HepG2 (cell line): ENCODE measurements around the gene C5AR1. TPM values are rescaled to one million over a fixed set of nuclear protein-coding genes. Genes with fewer than 3 reads are reported as not detected.

ENCODE experiments used
- ATAC-seq: fragments of 200-7000 bp; cut with Tn5 transposase; 3 replicates; pipeline ENCODE4 v1.9.1; 2020; ENCODE audit warnings: mild to moderate bottlenecking, moderate library complexity
- BruUV-seq: library from RNA; stranded (reverse); fragments of 400-500 nt; replicated peaks from 2 replicates; lab custom pipeline; 2021; lab: Mats Ljungman, UMichigan
- CTCF ChIA-PET: fragments of 300-600 bp; formaldehyde crosslinking; extraction: SDS; loops from one replicate; lab custom pipeline; 2021; ENCODE audit warnings: low total read pairs, inconsistent platforms, low intra/inter-chr PET ratio; lab: Yijun Ruan, JAX
- POLR2A ChIA-PET: fragments of 350-600 bp; sonication (Branson Sonifier 250); formaldehyde crosslinking; loops from one replicate; lab custom pipeline; 2020; ENCODE audit warnings: antibody characterized with exemption, inconsistent platforms; lab: Yijun Ruan, JAX
- DNase-seq: peaks from one replicate; pipeline ENCODE4 v3.0.0-alpha.2; 2015; ENCODE audit warnings: low spot score
- FAIRE-seq: peaks from 3 replicates; lab custom pipeline; 2011; peaks lifted over from hg19 to GRCh38; lab: Jason Lieb, UNC
- H2AFZ ChIP-seq: one replicate; pipeline ENCODE4 v1.6.1; 2011; ENCODE audit warnings: low read length, inconsistent platforms
- H3K27ac ChIP-seq: fragments of 300-600 bp; 3 replicates; pipeline ENCODE4 v1.8.0; 2011; ENCODE audit warnings: mixed run types, mild to moderate bottlenecking, mixed read lengths, low read length, inconsistent platforms; ENCODE audit not compliant: insufficient read depth; ENCODE audit errors: extremely low read length
- H3K27me3 ChIP-seq, 2 experiments: fragments of 200-600 bp in 1 of 2; 2 replicates in 1 of 2; 3 replicates in 1 of 2; pipeline versions ENCODE4 v1.6.0 to v1.8.0; 2011; ENCODE audit warnings: low read length in 2 of 2, mild to moderate bottlenecking in 2 of 2, moderate library complexity in 2 of 2, inconsistent platforms in 1 of 2; ENCODE audit not compliant: insufficient read depth in 2 of 2, control insufficient read depth in 1 of 2
- H3K36me3 ChIP-seq, 2 experiments: fragments of 200-600 bp in 1 of 2; replicated peaks in 1 of 2; 2 replicates in 1 of 2; 3 replicates in 1 of 2; pipeline versions ENCODE4 v1.5.1 to v1.8.0; 2011; ENCODE audit warnings: low read length in 2 of 2, inconsistent platforms in 1 of 2; ENCODE audit not compliant: insufficient read depth in 2 of 2, control insufficient read depth in 1 of 2
- H3K4me1 ChIP-seq: 2 replicates; pipeline ENCODE4 v1.5.1; 2012; ENCODE audit warnings: low read length, inconsistent platforms; ENCODE audit not compliant: insufficient read depth
- H3K4me2 ChIP-seq: 2 replicates; pipeline ENCODE4 v1.6.0; 2011; ENCODE audit warnings: low read depth, low read length, inconsistent platforms
- H3K4me3 ChIP-seq, 3 experiments: fragments of 200-600 bp in 1 of 3; sonication (generic), shearing (Covaris generic) in 1 of 3; replicated peaks in 1 of 3; 2 replicates each; pipeline ENCODE4 v1.5.1; 2011 to 2016; ENCODE audit warnings: low read length in 3 of 3, inconsistent platforms in 2 of 3, low read depth in 2 of 3, mild to moderate bottlenecking in 2 of 3, control low read depth in 1 of 3, mixed read lengths in 1 of 3; ENCODE audit not compliant: insufficient read depth in 1 of 3
- H3K79me2 ChIP-seq: one replicate; pipeline ENCODE4 v1.6.1; 2011; ENCODE audit warnings: low read length, inconsistent platforms; ENCODE audit not compliant: insufficient read depth
- H3K9ac ChIP-seq: 2 replicates; pipeline ENCODE4 v1.6.0; 2011; ENCODE audit warnings: mild to moderate bottlenecking, low read depth, low read length, inconsistent platforms; ENCODE audit not compliant: insufficient read depth
- H3K9me3 ChIP-seq: 2 replicates; pipeline ENCODE4 v1.5.1; 2012; ENCODE audit warnings: mild to moderate bottlenecking, low read length
- H4K20me1 ChIP-seq: 2 replicates; pipeline ENCODE4 v1.6.0; 2011; ENCODE audit warnings: inconsistent platforms, mild to moderate bottlenecking, low read length, moderate library complexity; ENCODE audit not compliant: insufficient read depth
- CTCF ChIP-seq: sonication (generic); formaldehyde crosslinking; IDR thresholded peaks from 2 replicates; pipeline ENCODE4 v1.5.0; 2020; ENCODE audit warnings: mild to moderate bottlenecking, missing genetic modification reagents, moderate library complexity
- HNRNPK ChIP-seq: fragments of 200-400 bp; formaldehyde crosslinking; IDR thresholded peaks from 2 replicates; pipeline ENCODE4 v1.6.1; 2018; ENCODE audit warnings: low read length, low read depth, moderate library complexity, mild to moderate bottlenecking; ENCODE audit not compliant: poor library complexity, severe bottlenecking
- NCOA1 ChIP-seq: sonication (generic); formaldehyde crosslinking; IDR thresholded peaks from 2 replicates; pipeline ENCODE4 v1.9.0; 2021; ENCODE audit warnings: missing genetic modification reagents
- NCOA2 ChIP-seq: sonication (generic); formaldehyde crosslinking; IDR thresholded peaks from 2 replicates; pipeline ENCODE4 v1.8.0; 2022; ENCODE audit warnings: inconsistent platforms
- SAP130 ChIP-seq: IDR thresholded peaks from 2 replicates; pipeline ENCODE4 v1.6.1; 2016; ENCODE audit warnings: low read depth
- SMC3 ChIP-seq: IDR thresholded peaks from 2 replicates; pipeline ENCODE4 v1.6.1; 2011; ENCODE audit warnings: low read length, improper control_type of control experiment
- STAG1 ChIP-seq: sonication (generic); formaldehyde crosslinking; IDR thresholded peaks from 2 replicates; pipeline ENCODE4 v1.4.0; 2020; ENCODE audit warnings: missing genetic modification reagents
- TOPORS ChIP-seq: sonication (generic); formaldehyde crosslinking; IDR thresholded peaks from 2 replicates; pipeline ENCODE4 v1.8.0; 2023; ENCODE audit warnings: mild to moderate bottlenecking, missing genetic modification reagents
- XRCC5 ChIP-seq: fragments of 200-400 bp; formaldehyde crosslinking; optimal IDR thresholded peaks from 2 replicates; pipeline ENCODE3; 2017; ENCODE audit warnings: mild to moderate bottlenecking, low read length
- ZNF160 ChIP-seq: sonication (generic); formaldehyde crosslinking; IDR thresholded peaks from 2 replicates; pipeline ENCODE4 v1.8.0; 2022; ENCODE audit warnings: mild to moderate bottlenecking, inconsistent platforms, missing genetic modification reagents
- ZNF350 ChIP-seq: sonication (generic); formaldehyde crosslinking; IDR thresholded peaks from 2 replicates; pipeline ENCODE4 v1.4.0; 2020; ENCODE audit warnings: mild to moderate bottlenecking, low read depth, missing genetic modification reagents, borderline replicate concordance
- ZNF704 ChIP-seq: sonication (generic); formaldehyde crosslinking; IDR thresholded peaks from 2 replicates; pipeline ENCODE4 v1.8.1; 2023; ENCODE audit warnings: mild to moderate bottlenecking, inconsistent platforms, moderate library complexity, missing genetic modification reagents, borderline replicate concordance
- WGBS: methylation state at CpG from one replicate; pipeline ENCODE4 v1.1.6; 2017; ENCODE audit warnings: low lambda C conversion rate; 5-methylcytosine and 5-hydroxymethylcytosine counted together
- in situ Hi-C: cut with HindIII; loops from 2 replicates; pipeline ENCODE4 v1.10.0; 2017; ENCODE audit warnings: low pct_unique_long_range_greater_than_20kb; ENCODE audit not compliant: extremely low pct_ligation_motif_present
- intact Hi-C: fragments of 100-400 bp; cut with micrococcal nuclease; formaldehyde crosslinking; loops from one replicate; pipeline ENCODE4 v1.10.0; 2022; ENCODE audit not compliant: unreplicated experiment
- polyA plus RNA-seq, 8 experiments: library from polyadenylated mRNA; depleted of rRNA in 3 of 8; stranded (reverse) in 7 of 8; unstranded in 1 of 8; fragments of >200 nt; fragmentation: Illumina TruSeq in 4 of 8; extraction: Trizol in 4 of 8; gene quantifications; 2 replicates each; pipeline versions ENCODE4 v1.2.1 to v1.2.3, GENCODE V29; 2011 to 2016; ENCODE audit warnings: low read depth in 4 of 8, missing spikeins in 1 of 8, mixed read lengths in 1 of 8; ENCODE audit not compliant: insufficient read depth in 1 of 8
- total RNA-seq, 5 experiments: library from RNA; depleted of rRNA; stranded (reverse); fragments of >200 nt; fragmentation: Illumina TruSeq; extraction: Trizol; gene quantifications; 2 replicates each; pipeline ENCODE4 v1.2.3, GENCODE V29; 2016; ENCODE audit warnings: low read depth in 1 of 5
- TF ChIP-seq, protein P1 (sequence below): sonication (generic); formaldehyde crosslinking; conservative IDR thresholded peaks from 2 replicates; pipeline ENCODE4 v1.4.0; 2020; ENCODE audit warnings: mild to moderate bottlenecking, missing genetic modification reagents, moderate library complexity
- TF ChIP-seq, protein P2 (sequence below): IDR thresholded peaks from 2 replicates; pipeline ENCODE4 v1.6.1; 2016; ENCODE audit warnings: control low read depth

The C5AR1 gene
- total and polyA plus RNA-seq, 2 of the 13 experiments (the other 11 are each of a cell fraction or from before 2014, with no cell fraction given), result 0.07 to 1.6 TPM

GRCh38 chr19:47284324-47284899 is 25.2 kb upstream of the C5AR1 start:
- FAIRE-seq, result peak; percentile 60
- ChIA-PET POLR2A (no interaction called here), CTCF (interaction anchor here (1.1 to 2.8 kb wide), 3 partner anchors 107 to 143 kb away, joined by 3 to 15 read pairs (median 4); no protein-coding TSS in a partner anchor)
- ATAC-seq, result peak; percentile 60; the same call in 2 of the 3 replicates
- no peaks in the 10 kb centered on the region for H3K27me3 ChIP-seq
- no peak overlapping the region for H3K4me3 ChIP-seq
- H4K20me1 ChIP-seq, result no peaks in the 10 kb centered on the region
- H3K9ac ChIP-seq, result no peak overlapping the region
- in situ Hi-C loops, result no loop called here
- H3K36me3 ChIP-seq, result no peaks in the 10 kb centered on the region
- no TSS peak for BruUV-seq
- no peak overlapping the region for H3K27ac ChIP-seq
- H2AFZ ChIP-seq, result no peak overlapping the region
- no peak for TF ChIP-seq ZNF160 (CRISPR knock-in tag)
- TF ChIP-seq TOPORS (CRISPR knock-in tag), result no peak
- TF ChIP-seq NCOA1 (CRISPR knock-in tag), result no peak
- peak; percentile 58 for TF ChIP-seq STAG1 (CRISPR knock-in tag)
- TF ChIP-seq XRCC5, result peak; percentile 20
- TF ChIP-seq, protein P1, sequence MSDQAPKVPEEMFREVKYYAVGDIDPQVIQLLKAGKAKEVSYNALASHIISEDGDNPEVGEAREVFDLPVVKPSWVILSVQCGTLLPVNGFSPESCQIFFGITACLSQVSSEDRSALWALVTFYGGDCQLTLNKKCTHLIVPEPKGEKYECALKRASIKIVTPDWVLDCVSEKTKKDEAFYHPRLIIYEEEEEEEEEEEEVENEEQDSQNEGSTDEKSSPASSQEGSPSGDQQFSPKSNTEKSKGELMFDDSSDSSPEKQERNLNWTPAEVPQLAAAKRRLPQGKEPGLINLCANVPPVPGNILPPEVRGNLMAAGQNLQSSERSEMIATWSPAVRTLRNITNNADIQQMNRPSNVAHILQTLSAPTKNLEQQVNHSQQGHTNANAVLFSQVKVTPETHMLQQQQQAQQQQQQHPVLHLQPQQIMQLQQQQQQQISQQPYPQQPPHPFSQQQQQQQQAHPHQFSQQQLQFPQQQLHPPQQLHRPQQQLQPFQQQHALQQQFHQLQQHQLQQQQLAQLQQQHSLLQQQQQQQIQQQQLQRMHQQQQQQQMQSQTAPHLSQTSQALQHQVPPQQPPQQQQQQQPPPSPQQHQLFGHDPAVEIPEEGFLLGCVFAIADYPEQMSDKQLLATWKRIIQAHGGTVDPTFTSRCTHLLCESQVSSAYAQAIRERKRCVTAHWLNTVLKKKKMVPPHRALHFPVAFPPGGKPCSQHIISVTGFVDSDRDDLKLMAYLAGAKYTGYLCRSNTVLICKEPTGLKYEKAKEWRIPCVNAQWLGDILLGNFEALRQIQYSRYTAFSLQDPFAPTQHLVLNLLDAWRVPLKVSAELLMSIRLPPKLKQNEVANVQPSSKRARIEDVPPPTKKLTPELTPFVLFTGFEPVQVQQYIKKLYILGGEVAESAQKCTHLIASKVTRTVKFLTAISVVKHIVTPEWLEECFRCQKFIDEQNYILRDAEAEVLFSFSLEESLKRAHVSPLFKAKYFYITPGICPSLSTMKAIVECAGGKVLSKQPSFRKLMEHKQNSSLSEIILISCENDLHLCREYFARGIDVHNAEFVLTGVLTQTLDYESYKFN (CRISPR knock-in tag), result no peak
- TF ChIP-seq SMC3, result peak; percentile 77
- peak; percentile 75 for TF ChIP-seq CTCF (CRISPR knock-in tag)
- TF ChIP-seq HNRNPK, result no peak
- no peak for TF ChIP-seq ZNF704
- TF ChIP-seq NCOA2 (CRISPR knock-in tag), result no peak
- TF ChIP-seq SAP130 (CRISPR knock-in tag), result no peak
- TF ChIP-seq, protein P2, sequence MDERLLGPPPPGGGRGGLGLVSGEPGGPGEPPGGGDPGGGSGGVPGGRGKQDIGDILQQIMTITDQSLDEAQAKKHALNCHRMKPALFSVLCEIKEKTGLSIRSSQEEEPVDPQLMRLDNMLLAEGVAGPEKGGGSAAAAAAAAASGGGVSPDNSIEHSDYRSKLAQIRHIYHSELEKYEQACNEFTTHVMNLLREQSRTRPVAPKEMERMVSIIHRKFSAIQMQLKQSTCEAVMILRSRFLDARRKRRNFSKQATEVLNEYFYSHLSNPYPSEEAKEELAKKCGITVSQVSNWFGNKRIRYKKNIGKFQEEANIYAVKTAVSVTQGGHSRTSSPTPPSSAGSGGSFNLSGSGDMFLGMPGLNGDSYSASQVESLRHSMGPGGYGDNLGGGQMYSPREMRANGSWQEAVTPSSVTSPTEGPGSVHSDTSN, result peak; percentile 74
- no peak for TF ChIP-seq ZNF350 (CRISPR knock-in tag)
- TF ChIP-seq, all 625 proteins: peak for 5
- WGBS, result 25% methylated on average over 9 of the region's 9 CpGs
- Histone ChIP-seq H3K4me2 (no peak overlapping the region), H3K79me2 (no peaks in the 10 kb centered on the region), H3K4me1 (peaks cover 11% of the 10 kb centered on the region), H3K9me3 (no peaks in the 10 kb centered on the region)
- peak; percentile 53 for DNase-seq
- intact Hi-C loops, result no loop called here
